HepG2 (cell line): ENCODE results near the gene HTRA3. TPM values are rescaled to one million over a fixed set of nuclear protein-coding genes. Genes with fewer than 3 reads are reported as not detected.

Experiments
- KAT2B ChIP-seq: fragments of 150-350 bp; IDR thresholded peaks from 2 replicates; pipeline ENCODE4 v1.6.1; 2014; ENCODE audit warnings: low read depth, low read length, borderline replicate concordance
- TRIM24 ChIP-seq: sonication (generic); formaldehyde crosslinking; IDR thresholded peaks from 2 replicates; pipeline ENCODE4 v1.8.0; 2022; ENCODE audit warnings: mild to moderate bottlenecking, missing genetic modification reagents
- ZBTB46 ChIP-seq: sonication (generic); formaldehyde crosslinking; IDR thresholded peaks from 2 replicates; pipeline ENCODE4 v1.4.0; 2020; ENCODE audit warnings: mild to moderate bottlenecking, missing genetic modification reagents, borderline replicate concordance
- ZFP62 ChIP-seq: sonication (generic); formaldehyde crosslinking; IDR thresholded peaks from 2 replicates; pipeline ENCODE4 v1.4.0; 2020; ENCODE audit warnings: missing genetic modification reagents
- ZNF232 ChIP-seq: sonication (generic); formaldehyde crosslinking; IDR thresholded peaks from 2 replicates; pipeline ENCODE4 v1.4.0; 2020; ENCODE audit warnings: missing genetic modification reagents, borderline replicate concordance
- ZNF318 ChIP-seq: sonication (generic); formaldehyde crosslinking; IDR thresholded peaks from 2 replicates; pipeline ENCODE4 v1.4.0; 2020; ENCODE audit warnings: mild to moderate bottlenecking, missing genetic modification reagents
- polyA plus RNA-seq, 8 experiments: library from polyadenylated mRNA; depleted of rRNA in 3 of 8; stranded (reverse) in 7 of 8; unstranded in 1 of 8; fragments of >200 nt; fragmentation: Illumina TruSeq in 4 of 8; extraction: Trizol in 4 of 8; gene quantifications; 2 replicates each; pipeline versions ENCODE4 v1.2.1 to v1.2.3, GENCODE V29; 2011 to 2016; ENCODE audit warnings: low read depth in 4 of 8, missing spikeins in 1 of 8, mixed read lengths in 1 of 8; ENCODE audit not compliant: insufficient read depth in 1 of 8
- total RNA-seq, 5 experiments: library from RNA; depleted of rRNA; stranded (reverse); fragments of >200 nt; fragmentation: Illumina TruSeq; extraction: Trizol; gene quantifications; 2 replicates each; pipeline ENCODE4 v1.2.3, GENCODE V29; 2016; ENCODE audit warnings: low read depth in 1 of 5

Gene HTRA3
- total and polyA plus RNA-seq, 2 of the 13 experiments (the other 11 are each of a cell fraction or from before 2014, with no cell fraction given): 0.17 TPM; not detected in 1

DNA sequence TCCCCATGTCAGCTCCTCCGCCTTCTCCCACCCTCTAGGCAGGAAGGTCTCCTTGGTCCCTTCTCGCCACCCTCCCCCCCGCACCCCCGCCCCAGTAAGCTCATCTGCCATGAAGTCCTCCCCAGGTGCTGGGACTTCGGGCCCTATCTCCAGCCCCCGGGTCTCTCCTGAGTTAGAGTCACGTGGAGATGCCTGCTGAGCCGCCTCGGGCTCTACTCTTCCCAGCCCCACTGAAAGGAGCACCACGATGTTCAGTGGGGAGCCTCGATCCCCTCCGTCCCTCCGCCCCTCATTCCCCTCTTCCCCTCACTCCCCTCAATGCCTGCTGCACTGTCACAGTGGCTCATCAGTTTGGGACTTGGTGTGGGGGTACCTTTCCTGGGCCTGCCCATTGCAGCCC is 3.9 kb downstream of the HTRA3 start (continued):
- TF ChIP-seq ZNF318 (CRISPR knock-in tag) (no peak), TRIM24 (CRISPR knock-in tag) (no peak), KAT2B (no peak), ZFP62 (CRISPR knock-in tag) (no peak), ZBTB46 (CRISPR knock-in tag) (no peak), ZNF232 (no peak)
